GM21515 (cell line): ENCODE results near the gene FHIT.

Experiments
- ATAC-seq: cut with Tn5 transposase; IDR thresholded peaks from one replicate; pipeline ENCODE4 v1.9.1; 2021; ENCODE audit not compliant: unreplicated experiment

FHIT gene

DNA sequence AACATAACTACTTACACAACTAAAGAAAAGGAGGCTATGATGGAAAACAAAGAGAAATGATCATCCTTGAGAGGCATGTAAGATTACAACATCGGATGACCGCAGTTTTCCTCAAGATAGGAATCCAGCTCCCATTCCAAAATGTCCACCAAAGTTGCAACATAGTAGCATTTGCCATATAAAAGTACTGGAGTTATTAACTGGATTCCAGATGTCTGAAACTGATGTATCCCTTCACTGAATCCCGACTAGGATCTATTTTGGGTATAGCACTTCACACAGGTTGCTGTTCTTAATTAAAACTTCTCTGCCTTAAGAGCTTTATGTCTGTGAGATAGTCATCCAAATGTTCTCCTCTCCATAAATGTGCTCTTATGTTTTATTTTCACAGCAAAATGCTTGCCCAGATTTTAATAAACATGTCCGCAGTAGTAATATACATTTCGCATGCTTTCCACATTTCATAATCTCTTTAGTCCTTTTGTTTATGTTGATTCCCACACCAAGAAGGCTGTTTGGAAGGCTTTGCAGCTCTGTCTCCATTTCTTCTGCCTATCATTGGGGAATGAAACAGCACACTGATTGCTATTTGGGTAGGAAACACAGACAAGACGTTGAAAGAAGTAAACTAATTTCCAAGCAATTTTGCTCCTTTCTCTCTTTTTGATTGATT lies 1484.9 kb downstream of the FHIT start:
- no peak for ATAC-seq

DNA sequence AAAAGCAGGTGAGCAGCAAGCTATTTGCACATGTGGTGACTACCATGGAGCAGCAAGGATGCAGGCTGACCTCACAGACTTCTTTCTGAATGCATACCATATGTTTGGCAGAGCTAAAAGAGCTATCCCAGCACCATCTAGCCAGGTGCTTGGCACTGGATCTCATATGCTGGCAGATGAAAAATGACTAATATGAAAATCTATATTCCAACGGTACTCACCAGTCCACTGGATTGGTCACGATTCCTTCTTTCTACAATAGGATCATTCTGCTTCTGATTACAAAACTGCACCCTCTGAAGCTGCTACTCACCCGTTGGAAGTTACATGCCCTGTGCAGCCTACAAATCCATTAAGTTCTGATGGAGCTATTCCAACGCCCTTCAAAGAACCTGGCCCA lies 1487.1 kb downstream of the FHIT start:
- no peak for ATAC-seq

DNA sequence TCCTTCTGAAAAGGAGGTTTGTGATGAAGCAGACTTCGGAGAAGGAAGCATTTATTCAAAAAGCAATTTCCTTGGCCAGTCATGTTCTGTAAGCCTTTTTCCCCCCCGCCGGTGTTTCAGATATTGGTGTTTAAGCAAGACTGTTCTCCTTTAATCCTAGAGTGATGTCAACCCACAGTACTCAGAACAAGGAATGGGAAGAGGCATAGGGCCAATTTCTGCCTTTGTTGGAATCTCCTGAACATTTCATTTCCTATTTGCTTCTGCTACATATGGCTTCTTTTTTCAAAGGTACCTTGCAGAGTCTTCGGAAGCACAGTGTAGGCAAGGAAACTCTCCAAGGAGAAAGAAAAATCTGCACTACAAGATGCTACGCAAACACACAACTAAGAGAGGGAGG lies 1488.3 kb downstream of the FHIT start:
- ATAC-seq, result no peak

DNA sequence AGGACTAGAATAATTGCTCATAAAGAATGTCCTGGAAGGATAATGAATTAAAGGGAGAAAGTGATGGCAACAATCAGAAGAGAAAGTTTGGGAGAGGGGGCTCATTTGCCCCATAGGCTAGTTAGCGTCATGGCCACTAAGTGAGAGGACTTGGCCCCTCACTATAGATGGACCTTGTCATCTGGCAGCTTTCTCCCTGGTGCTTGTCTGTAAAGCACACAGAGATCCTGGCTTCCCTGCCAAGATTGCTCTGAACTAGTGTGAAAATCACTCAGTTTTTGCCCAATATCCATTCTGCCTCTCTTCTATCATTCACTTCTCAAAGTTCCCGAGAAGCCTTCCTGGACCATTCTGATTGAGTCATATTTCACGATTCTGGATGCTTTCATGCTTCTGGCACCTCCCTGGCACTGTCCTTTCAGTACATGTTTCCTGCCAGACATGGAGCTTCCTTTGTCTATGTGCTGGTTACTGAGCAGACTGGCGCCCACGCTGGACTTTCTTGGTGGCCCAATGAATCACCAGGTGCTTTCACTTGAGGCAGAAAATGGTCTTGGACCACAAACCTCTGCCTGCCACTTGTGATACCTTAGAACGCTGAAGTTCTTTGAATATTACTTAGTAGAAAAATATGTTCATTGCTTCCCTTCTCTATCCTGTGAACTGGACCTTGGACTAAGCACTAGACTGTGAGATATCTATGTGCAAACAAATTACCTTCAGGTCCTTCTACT lies 1491.8 kb downstream of the FHIT start:
- no peak for ATAC-seq

DNA sequence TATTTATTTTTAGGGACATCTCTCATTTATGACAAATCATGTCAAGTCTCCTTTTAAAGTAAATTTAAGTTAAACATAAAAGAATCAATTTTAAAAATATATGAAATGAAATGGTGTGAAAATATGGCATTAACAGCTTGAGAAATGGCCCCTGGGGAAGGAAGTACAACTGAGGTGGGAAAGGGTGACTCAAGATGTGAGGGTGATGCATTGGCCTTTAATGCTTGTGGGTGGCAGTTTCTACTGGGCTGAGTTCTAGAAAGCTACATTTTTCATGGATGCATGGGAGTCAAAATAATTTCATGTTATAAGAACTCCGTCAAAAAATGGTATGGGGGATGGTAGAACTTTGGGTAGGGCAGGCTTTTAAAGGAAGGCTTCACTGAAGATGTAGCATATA lies 1492.6 kb downstream of the FHIT start:
- no peak for ATAC-seq

DNA sequence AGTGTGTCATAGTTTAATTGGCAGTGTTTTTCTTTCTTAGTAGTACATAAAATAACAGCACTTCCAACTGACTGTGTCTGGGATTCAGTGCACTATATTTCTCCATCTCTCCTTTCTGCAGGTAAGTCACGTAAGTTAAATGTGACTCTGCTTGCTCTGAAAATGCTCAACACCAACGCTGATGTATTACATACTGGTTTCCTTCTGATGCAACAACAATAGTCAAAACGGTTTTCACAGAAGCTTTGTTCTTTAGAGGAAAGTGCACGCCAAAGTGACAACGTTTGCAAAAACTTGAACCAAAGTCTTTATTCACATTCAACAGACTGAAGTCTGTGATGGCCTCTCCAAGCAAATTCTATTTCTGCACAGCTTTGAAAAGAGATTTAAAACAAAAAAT lies 1494.3 kb downstream of the FHIT start:
- ATAC-seq, result no peak

DNA sequence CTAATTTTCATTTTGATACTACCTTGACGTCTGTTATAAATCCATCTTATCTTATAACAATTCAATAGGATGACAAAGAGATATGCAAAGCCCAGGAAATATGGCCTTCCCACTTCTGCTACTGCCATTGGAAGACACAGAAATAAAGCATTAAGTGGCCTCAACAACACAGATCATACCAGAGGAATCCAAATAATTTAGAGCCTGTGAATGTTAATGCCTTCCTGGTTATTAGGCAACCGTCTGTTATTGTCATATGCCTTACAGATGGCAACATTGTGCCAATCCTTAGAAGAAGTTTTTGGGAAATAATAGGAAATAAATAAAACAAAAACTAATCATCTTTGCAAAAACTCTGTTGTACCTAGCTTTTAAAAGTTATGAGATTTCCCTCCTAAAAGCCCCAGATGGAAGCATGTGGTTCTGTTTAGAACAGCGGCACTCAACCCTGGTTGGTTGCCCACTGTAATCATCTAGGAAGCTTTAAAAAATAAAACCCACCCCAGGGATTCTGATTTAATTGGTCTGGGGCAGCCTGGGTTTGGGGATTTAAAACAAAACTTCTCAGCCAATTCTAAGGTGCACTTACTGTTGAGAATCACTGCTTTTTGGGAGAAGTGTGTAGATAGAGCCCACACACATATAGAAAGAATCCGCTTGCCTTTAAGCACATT lies 1496.7 kb downstream of the FHIT start:
- no peak for ATAC-seq

DNA sequence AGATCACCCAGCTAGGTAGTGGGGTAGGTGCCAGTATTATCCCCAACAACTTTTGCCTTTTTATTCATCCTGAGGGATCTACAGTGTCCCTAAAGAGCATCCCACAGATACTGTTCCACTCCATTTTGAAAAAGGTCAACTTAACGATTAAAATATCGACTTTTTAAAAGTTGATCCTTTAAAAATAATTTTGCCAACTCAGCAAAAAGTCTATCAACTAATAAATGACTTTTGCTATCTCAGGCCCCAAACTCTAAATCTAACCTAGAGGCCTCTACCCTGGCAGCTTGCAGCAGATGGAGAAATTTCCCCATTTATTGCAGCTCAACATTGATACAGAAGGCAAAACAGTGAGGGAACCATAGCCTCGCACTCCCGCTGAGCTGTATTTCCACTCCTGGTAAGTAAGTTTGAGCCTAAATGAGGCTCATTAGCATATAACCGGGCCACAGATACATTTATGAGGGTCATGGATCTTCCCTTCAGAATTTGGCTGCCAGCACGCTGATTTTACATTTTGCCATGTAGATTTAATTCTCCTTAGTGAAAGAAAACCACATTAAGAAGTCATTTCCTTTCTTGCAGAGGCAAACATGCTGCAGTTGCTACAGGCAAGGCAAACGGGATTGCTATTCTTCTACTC lies 1497.3 kb downstream of the FHIT start:
- no peak for ATAC-seq

DNA sequence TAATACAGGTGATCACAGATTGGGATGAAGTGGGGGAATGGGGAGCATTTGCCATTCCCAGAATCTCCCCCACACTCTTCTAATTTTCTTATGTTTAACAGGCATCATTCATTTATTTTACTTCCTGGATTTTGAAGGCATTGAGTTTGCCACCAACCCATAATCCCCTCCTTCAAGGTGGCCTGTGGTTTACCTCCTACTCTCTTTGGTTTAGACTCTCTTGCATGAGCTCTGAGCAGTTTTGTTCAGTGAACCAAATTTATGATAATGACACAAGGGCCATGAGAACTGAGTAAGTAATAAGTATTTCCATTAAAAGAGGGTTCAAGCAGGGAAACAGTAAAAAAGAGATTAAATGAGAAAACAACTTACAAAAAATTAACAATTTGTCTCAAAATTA lies 1498.3 kb downstream of the FHIT start:
- no peak for ATAC-seq

DNA sequence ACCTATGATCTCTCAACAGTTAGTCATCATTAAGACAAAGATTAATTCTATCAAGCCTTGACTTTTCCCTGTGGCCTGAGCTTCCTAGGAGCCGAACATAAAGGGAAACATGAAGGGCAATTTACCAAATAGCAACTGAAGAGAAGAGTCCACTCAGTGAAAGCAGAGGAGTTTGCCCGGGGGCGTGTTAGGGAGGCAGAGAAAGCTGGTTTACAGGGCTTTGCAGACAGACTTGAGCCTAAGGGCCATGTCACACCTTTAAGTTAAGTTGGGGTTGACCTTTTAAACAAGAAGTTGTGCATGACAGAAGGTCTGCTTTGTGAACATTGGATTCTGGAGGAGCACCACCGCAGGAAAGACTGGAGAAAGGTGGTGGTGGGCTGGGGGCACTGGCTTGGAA lies 1499.6 kb downstream of the FHIT start:
- no peak for ATAC-seq

DNA sequence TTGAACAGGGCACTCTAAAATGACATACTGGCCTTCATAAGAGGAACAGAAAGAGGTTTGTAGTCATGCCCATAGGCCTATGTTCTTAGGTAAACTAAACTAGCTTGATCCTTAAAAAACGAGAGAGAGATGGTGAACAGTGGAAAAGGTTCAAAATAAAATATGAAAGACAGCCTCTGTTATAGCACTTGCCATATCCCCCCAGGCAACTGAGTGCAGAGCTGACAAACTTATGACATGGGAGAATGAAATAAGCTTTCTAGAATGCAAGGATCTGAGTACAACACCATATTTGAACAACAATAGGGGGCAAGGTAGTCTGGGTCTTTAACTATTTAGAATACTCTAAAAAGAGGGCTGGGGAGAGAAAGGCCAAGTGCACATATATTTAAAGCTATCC lies 1500.9 kb downstream of the FHIT start:
- ATAC-seq, result no peak

DNA sequence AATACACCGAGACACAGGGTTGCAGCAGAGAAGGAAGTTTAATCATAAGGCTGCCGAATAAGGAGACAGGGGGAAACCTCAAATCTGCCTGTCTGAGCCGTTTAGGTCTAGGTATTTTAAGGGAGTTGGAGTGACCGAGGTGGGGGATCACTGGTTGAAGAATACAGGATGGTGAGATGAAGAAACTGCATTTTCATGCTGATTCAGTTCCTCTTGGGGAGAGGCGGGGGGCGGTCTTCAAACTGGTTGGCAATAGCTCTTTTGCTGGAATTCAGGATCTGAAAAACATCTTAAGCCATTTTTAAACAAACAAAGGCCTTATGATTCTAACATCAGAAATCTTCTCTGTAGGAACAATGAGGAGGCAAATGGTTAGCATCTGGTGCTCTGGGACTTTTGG lies 1502.0 kb downstream of the FHIT start:
- no peak for ATAC-seq

DNA sequence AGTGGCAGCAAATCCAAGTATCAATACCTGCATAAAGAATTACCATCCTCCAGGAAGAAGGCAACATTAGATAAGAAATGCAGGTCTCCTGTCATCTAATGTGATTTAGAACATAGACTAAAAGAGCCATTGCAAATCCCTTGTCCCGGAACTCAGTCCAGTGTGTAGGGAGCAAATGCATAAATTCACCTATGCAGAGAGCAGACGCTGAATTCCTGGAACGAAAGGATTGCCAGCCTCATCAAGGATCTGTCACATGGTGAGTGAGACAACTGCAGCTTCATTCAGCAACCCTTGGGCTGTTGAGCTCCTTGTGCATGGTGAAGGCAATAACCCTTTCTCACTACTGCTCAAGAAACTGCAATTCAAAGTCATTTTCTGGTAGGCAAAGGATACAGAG lies 1504.7 kb downstream of the FHIT start:
- no peak for ATAC-seq

DNA sequence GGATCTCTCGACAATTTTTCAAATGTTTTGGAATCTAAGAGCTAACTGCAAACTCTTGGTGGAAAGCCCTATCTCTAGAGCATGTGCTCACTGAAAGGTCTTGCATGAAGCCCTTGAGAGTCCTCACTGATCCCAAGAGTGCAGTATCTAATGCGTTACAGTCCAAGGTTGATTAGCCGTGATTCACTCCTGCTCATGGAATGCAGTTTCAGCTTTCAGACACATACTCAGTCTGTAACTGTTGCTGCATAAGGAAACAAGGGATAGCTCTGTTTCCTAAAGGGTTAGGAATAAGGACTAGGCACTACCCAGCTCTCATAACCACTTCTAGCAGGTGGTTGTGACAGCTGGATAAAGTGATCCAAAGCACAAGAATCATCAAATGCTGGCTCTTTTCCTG lies 1514.0 kb downstream of the FHIT start:
- ATAC-seq, result no peak

DNA sequence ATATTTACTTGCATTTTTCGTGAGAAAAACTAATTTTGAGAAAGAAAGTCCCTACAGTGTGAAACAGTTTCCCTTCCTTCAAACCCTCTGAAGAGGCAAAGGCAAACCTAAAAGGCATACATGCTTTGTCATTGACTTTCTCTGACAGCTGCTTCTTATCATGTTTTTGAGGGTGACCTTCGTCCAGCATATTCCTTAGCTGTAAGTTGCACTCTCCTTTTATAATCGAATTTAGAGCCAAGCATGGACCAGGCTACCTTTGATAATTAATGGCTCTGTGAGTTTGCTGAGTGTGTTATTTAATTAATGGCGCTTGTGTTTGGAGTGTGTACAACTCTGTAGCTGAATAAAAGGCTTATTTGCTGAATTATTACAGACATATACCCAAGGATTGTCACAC lies 1517.2 kb downstream of the FHIT start:
- ATAC-seq, result no peak

DNA sequence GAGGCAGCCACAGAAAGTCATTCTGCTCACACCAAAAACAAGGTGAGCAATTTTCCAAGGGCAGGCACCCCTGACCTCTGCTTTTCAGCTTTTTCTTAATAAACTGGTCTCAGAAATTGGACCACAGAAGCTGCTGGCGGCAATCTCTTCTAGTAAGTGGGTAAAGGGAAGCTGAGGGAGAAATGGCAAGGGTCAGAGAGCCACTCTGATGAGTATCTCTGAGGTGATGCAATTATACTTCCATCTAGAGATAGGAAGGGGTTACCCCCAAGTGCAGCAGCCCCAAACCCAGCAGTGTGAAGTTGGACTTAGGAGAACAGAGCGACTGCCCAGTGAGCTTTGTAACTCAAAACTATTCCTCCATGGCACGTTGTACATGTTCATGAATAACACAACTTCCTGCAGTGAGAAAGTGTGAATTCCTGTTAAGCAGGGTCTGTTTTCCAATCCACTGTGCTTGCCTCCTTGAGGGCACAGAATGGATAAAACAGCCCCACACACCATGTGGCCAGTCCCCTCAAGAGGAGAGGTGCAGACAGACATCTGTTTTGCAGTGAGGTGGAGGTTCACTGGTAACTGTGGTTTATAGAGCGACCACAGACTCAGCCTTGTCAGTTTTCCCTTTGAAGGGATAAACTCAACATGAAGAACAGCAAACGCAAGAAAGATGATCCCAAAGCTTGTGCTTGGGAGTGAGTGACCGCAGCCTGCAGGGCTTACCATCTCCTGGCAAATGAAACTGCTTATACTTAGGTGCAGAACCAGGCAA lies 1518.0 kb downstream of the FHIT start:
- no peak for ATAC-seq

DNA sequence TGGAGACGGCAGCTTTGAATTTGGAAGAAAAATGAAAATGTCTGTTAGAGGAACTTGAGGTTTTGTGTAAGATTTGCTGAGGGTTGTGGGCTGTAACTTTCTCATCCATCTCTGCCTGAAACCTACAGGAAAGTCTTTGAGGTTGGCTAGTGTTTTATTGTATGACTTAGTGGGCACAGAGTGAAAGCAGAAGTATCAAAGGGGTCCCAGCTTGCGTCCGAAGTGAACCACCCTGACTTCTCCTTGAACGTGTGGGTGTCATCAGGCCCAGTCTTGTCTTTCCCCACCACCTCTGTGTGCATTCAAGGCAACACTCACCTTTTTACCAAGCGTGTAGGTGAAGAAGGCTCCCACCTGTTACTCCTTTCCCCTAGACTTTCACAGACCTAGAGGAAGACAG lies 1519.3 kb downstream of the FHIT start:
- peak; percentile 74 for ATAC-seq

DNA sequence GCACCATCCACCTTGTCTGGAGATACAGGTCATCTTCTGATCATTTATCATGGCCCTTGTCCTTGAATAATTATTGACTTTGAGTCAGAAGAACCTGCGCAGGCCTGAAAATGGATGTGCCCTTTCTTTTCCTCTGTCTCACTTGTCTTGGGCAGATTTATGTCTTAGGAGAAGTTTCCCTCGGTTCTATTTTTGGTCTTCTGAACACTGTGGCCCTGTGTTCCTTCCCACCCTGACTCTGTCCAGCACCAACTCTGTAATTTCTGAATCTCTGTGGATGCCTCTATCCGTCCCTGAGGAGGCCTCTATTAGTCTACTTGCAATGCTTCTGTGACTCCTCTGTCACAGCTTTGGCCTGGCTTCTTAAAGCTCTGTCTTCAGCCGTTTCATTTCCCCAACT lies 1520.7 kb downstream of the FHIT start:
- no peak for ATAC-seq

DNA sequence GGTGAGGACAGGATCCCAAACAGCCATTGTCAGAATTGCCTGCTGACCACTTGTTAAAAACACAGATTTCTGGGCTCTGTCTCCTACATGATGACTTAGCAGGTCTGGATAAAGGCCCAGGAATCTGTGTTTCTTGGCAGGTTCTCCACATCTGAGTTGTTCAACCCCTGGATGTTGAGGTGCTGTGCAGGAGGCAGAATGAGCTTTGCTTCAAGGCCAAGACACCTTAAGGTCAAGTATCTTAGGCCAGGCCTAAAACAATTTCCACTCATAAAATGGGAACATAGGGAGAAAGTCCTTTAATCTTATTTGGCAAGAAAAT lies 1522.7 kb downstream of the FHIT start:
- no peak for ATAC-seq

DNA sequence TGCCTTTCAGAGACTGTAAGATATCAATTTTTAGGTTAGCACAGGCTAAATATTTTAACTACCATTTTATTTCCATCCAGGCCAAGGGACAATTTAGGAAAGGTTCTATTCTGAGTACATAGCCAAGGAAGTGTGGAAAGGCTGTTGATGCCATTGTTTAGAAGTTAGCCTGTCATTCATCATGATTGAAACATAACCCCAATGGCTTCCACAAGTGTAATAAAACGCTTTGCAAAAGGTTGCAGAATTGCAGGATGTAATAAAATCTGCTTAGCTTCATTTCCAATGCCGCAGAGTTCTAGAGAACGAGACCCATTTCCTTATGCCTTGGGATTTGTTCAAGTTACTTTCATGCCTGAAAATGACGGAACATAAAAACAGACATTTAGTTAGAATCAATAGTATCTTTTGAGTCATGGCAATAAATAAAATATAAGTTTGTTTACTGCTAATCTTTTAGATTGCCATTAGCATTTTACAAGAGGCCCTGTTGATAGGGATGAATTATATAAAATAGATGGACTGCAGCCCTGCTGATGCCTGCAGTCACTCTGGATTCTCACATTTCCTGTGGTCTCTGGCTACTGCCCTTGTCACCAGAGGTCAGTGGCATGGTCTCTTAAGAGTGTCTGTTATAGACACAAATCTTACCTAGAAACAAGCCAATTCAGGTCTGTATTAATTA lies 1523.2 kb downstream of the FHIT start:
- no peak for ATAC-seq

DNA sequence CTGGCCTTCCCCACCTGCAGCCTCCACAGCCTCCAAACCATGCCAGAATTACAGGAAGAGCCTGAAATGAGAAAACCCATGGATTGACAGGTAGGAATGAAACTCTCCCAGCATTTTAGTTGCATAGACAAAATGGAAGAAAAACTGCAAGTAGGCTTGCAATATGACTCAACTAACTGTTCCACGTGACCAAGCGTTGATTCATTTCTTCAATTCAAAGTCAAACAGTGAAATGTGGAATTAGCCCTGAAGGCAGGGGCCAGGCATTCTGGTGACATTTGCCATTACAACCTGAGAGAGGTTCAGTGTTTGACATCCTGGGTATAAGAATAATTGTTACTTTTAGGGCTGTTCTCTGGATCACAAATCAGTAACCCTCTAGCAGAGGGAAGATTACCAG lies 1525.0 kb downstream of the FHIT start:
- no peak for ATAC-seq
